Measurements from ENCODE around the gene SHANK3.
A peak's percentile ranks its signal among the peaks of the same experiment; 100 is the strongest.

DNA sequence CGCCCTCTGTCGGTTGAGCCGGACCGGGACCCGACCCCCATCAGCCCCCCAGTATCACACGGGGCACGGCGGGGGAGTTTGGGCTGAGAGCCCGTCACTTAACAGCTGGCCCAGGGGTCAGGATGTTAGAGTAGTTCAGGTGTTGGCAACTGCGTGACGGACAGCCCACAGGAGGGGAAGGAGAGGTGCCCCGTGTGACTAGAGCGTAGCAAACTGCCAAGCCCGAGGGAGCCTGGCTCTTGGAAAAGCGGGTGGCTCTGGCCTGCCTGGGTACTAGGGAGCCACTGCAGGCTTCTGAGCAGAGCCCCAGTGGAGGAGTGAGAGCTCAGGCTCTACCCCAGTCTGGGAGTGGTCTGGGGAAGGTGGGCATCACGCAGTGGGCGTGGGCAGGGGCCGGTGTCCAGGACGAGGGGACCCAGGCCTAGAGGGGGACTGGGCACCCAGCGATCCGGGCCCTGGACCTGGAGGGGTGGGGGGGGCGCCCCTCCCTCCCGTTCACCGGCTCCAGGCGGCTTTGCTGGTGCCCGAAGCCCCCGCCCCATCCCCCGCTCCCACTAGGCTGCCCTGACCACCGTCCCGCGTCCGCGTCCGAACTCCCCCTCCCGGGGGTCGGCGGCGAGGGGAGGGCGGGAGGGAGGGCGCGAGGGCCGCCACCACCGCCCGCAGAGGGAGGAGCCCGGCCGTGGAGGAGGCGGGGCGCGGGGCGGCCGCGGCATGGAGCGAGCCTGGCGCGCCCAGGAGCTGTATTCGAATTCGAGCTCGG is 24.4 kb downstream of the SHANK3 start:
- TF ChIP-seq, protein P1, sequence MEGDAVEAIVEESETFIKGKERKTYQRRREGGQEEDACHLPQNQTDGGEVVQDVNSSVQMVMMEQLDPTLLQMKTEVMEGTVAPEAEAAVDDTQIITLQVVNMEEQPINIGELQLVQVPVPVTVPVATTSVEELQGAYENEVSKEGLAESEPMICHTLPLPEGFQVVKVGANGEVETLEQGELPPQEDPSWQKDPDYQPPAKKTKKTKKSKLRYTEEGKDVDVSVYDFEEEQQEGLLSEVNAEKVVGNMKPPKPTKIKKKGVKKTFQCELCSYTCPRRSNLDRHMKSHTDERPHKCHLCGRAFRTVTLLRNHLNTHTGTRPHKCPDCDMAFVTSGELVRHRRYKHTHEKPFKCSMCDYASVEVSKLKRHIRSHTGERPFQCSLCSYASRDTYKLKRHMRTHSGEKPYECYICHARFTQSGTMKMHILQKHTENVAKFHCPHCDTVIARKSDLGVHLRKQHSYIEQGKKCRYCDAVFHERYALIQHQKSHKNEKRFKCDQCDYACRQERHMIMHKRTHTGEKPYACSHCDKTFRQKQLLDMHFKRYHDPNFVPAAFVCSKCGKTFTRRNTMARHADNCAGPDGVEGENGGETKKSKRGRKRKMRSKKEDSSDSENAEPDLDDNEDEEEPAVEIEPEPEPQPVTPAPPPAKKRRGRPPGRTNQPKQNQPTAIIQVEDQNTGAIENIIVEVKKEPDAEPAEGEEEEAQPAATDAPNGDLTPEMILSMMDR (IDR thresholded peaks at IDR 0.05), result peak in 4 of 5 experiments; percentile 20 to 31 (median 25)
- TF ChIP-seq POLR2AphosphoS5 (IDR thresholded peaks at IDR 0.05) (no peak), POLR2A (IDR thresholded peaks at IDR 0.05) (no peak)

Data from transverse colon (tissue), 4 donors.